ENCODE results near the gene ACTRT2.

The ACTRT2 gene

DNA sequence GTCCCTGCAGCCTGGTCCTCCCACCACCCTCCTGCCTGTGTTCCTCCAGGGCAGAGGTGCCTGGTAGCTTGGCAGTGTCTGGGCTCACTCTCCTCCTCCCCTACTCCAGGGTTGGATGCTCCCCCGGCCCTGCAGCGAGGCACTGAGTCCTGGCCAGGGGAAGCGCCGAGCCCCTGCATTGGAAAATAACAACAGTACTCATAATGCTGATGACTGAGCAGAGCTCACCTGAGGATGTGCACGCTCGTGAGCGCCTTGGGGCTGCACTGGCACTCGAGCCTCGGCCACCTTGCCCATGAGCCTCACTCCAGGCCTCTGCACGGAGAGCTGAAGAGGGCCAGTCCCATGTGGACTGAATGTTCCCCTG lies 6.0 kb upstream of the ACTRT2 start:
- no peak for TF ChIP-seq EZH2phosphoT487 (conservative IDR thresholded peaks at IDR 0.05; ENCODE audit: low read length)
- TF ChIP-seq, protein P1, sequence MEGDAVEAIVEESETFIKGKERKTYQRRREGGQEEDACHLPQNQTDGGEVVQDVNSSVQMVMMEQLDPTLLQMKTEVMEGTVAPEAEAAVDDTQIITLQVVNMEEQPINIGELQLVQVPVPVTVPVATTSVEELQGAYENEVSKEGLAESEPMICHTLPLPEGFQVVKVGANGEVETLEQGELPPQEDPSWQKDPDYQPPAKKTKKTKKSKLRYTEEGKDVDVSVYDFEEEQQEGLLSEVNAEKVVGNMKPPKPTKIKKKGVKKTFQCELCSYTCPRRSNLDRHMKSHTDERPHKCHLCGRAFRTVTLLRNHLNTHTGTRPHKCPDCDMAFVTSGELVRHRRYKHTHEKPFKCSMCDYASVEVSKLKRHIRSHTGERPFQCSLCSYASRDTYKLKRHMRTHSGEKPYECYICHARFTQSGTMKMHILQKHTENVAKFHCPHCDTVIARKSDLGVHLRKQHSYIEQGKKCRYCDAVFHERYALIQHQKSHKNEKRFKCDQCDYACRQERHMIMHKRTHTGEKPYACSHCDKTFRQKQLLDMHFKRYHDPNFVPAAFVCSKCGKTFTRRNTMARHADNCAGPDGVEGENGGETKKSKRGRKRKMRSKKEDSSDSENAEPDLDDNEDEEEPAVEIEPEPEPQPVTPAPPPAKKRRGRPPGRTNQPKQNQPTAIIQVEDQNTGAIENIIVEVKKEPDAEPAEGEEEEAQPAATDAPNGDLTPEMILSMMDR (IDR thresholded peaks at IDR 0.05; ENCODE audit: insufficient read depth, low read length, poor library complexity, severe bottlenecking): no peak
- no peaks in the 10 kb centered on the region for H3K36me3 ChIP-seq (ENCODE audit: low read length)
- no peak overlapping the region for H3K4me2 ChIP-seq (ENCODE audit: low read depth, low read length, poor library complexity, severe bottlenecking)
- H4K20me1 ChIP-seq (ENCODE audit: low read depth, low read length): no peaks in the 10 kb centered on the region
- no peaks in the 10 kb centered on the region for H3K27me3 ChIP-seq (ENCODE audit: low read length)
- H3K9ac ChIP-seq (ENCODE audit: low read length): no peak overlapping the region
- H3K9me3 ChIP-seq (ENCODE audit: insufficient read depth, low read length): no peaks in the 10 kb centered on the region
- H3F3A ChIP-seq (ENCODE audit: insufficient read depth): no peaks in the 10 kb centered on the region
- no peaks in the 10 kb centered on the region for H3K79me2 ChIP-seq (ENCODE audit: insufficient read depth, low read length)
- no peak overlapping the region for H2AFZ ChIP-seq (ENCODE audit: low read depth, low read length, severe bottlenecking)
- no peaks in the 10 kb centered on the region for H3K9me2 ChIP-seq (replicated peaks; ENCODE audit: insufficient read depth, low read length)
- no peak overlapping the region for H3K4me3 ChIP-seq (ENCODE audit: insufficient read depth, low read length, poor library complexity, severe bottlenecking)
- H3K27ac ChIP-seq (ENCODE audit: low read depth, low read length): no peak overlapping the region

GRCh38 chr1:3015744-3016143 lies 5.5 kb upstream of the ACTRT2 start:
- Histone ChIP-seq H2AFZ (ENCODE audit: low read depth, low read length, severe bottlenecking) (no peak overlapping the region), H3K4me2 (ENCODE audit: low read depth, low read length, poor library complexity, severe bottlenecking) (no peak overlapping the region), H3K9me3 (ENCODE audit: insufficient read depth, low read length) (no peaks in the 10 kb centered on the region), H3K27ac (ENCODE audit: low read depth, low read length) (no peak overlapping the region), H3K4me3 (ENCODE audit: insufficient read depth, low read length, poor library complexity, severe bottlenecking) (no peak overlapping the region), H3K9ac (ENCODE audit: low read length) (no peak overlapping the region), H3K27me3 (ENCODE audit: low read length) (no peaks in the 10 kb centered on the region), H4K20me1 (ENCODE audit: low read depth, low read length) (no peaks in the 10 kb centered on the region), H3K36me3 (ENCODE audit: low read length) (no peaks in the 10 kb centered on the region), H3K9me2 (replicated peaks; ENCODE audit: insufficient read depth, low read length) (no peaks in the 10 kb centered on the region), H3K79me2 (ENCODE audit: insufficient read depth, low read length) (no peaks in the 10 kb centered on the region), H3F3A (ENCODE audit: insufficient read depth) (no peaks in the 10 kb centered on the region)
- TF ChIP-seq, protein P1 (IDR thresholded peaks at IDR 0.05; ENCODE audit: insufficient read depth, low read length, poor library complexity, severe bottlenecking): no peak
- TF ChIP-seq EZH2phosphoT487 (conservative IDR thresholded peaks at IDR 0.05; ENCODE audit: low read length): no peak

- Histone ChIP-seq H3K9me2 (replicated peaks; ENCODE audit: insufficient read depth, low read length) (no peaks in the 10 kb centered on the region), H3K27ac (ENCODE audit: low read depth, low read length) (no peak overlapping the region)
- TF ChIP-seq EZH2phosphoT487 (conservative IDR thresholded peaks at IDR 0.05; ENCODE audit: low read length): no peak
- TF ChIP-seq, protein P1 (IDR thresholded peaks at IDR 0.05; ENCODE audit: insufficient read depth, low read length, poor library complexity, severe bottlenecking): no peak
These were observed 4.4 kb upstream of the ACTRT2 start for GRCh38 chr1:3016641-3017439.

More at GRCh38 chr1:3016641-3017439, 4.4 kb upstream of the ACTRT2 start:
- H2AFZ ChIP-seq (ENCODE audit: low read depth, low read length, severe bottlenecking): no peak overlapping the region
- H3K36me3 ChIP-seq (ENCODE audit: low read length): no peaks in the 10 kb centered on the region
- no peak overlapping the region for H3K4me3 ChIP-seq (ENCODE audit: insufficient read depth, low read length, poor library complexity, severe bottlenecking)
- no peaks in the 10 kb centered on the region for H4K20me1 ChIP-seq (ENCODE audit: low read depth, low read length)
- H3K4me2 ChIP-seq (ENCODE audit: low read depth, low read length, poor library complexity, severe bottlenecking): no peak overlapping the region
- H3K27me3 ChIP-seq (ENCODE audit: low read length): no peaks in the 10 kb centered on the region
- no peaks in the 10 kb centered on the region for H3K79me2 ChIP-seq (ENCODE audit: insufficient read depth, low read length)
- H3K9me3 ChIP-seq (ENCODE audit: insufficient read depth, low read length): no peaks in the 10 kb centered on the region
- no peaks in the 10 kb centered on the region for H3F3A ChIP-seq (ENCODE audit: insufficient read depth)
- no peak overlapping the region for H3K9ac ChIP-seq (ENCODE audit: low read length)
